GM12874 (cell line): ENCODE results near the gene MORN3.

Experiments used
- CTCF ChIP-seq: IDR thresholded peaks from 2 replicates; pipeline ENCODE4 v1.5.1; 2011; ENCODE audit warnings: low read depth, mild to moderate bottlenecking, control low read depth, low read length, moderate library complexity; ENCODE audit not compliant: insufficient read depth

Gene MORN3

GRCh38 chr12:121669521-121669900 is at the start of gene MORN3:
Gene MORN3, minus strand, starts transcription at chr12:121669654. Its CDS starts 171 bp downstream, at chr12:121669483.
- TF ChIP-seq CTCF, result no peak

GRCh38 chr12:121718653-121719239 is 49.3 kb upstream of the MORN3 start:
- TF ChIP-seq CTCF, result no peak

- no peak for TF ChIP-seq CTCF
Observed at GRCh38 chr12:121717041-121717699, 47.7 kb upstream of the MORN3 start.

- no peak for TF ChIP-seq CTCF
Observed at GRCh38 chr12:121715862-121716435, 46.5 kb upstream of the MORN3 start.

- TF ChIP-seq CTCF, result no peak
Observed at GRCh38 chr12:121713793-121714192, 44.3 kb upstream of the MORN3 start.

- TF ChIP-seq CTCF, result no peak
Observed at GRCh38 chr12:121713257-121713777, 43.9 kb upstream of the MORN3 start.

GRCh38 chr12:121712461-121713256 is 43.2 kb upstream of the MORN3 start, which contains the start of gene TMEM120B:
Gene TMEM120B, plus strand, starts transcription at chr12:121712752. Its CDS starts 144 bp downstream, at chr12:121712896.
- peak; percentile 32; the same call in 1 of the 2 replicates for TF ChIP-seq CTCF
